Measurements from ENCODE around the gene CD2.

Gene CD2

GRCh38 chr1:116754198-116754977 lies at the start of gene CD2:
Gene CD2, plus strand, starts transcription at chr1:116754430. Its CDS starts 63 bp downstream, at chr1:116754493.
- DNase-seq (ENCODE audit: low read depth in 2 of 2), result no peak

GRCh38 chr1:116706123-116706522 lies 48.1 kb upstream of the CD2 start:
- DNase-seq (ENCODE audit: low read depth in 2 of 2), result no peak

GRCh38 chr1:116706841-116707240 lies 47.4 kb upstream of the CD2 start:
- DNase-seq (ENCODE audit: low read depth in 2 of 2), result no peak

- DNase-seq (ENCODE audit: low read depth in 2 of 2), result no peak
Measured at GRCh38 chr1:116708255-116708900, 45.9 kb upstream of the CD2 start.

- DNase-seq (ENCODE audit: low read depth in 2 of 2), result no peak
Measured at GRCh38 chr1:116709666-116710167, 44.5 kb upstream of the CD2 start.

- DNase-seq (ENCODE audit: low read depth in 2 of 2), result no peak
Measured at GRCh38 chr1:116710420-116711262, 43.6 kb upstream of the CD2 start.

GRCh38 chr1:116711263-116711840 lies 42.9 kb upstream of the CD2 start:
- DNase-seq (ENCODE audit: low read depth in 2 of 2), result no peak

- DNase-seq (ENCODE audit: low read depth in 2 of 2), result no peak
Measured at GRCh38 chr1:116712510-116712909, 41.7 kb upstream of the CD2 start.

GRCh38 chr1:116713474-116713873 lies 40.8 kb upstream of the CD2 start:
- no peak for DNase-seq (ENCODE audit: low read depth in 2 of 2)

- no peak for DNase-seq (ENCODE audit: low read depth in 2 of 2)
Measured at GRCh38 chr1:116716391-116716790, 37.8 kb upstream of the CD2 start.

- no peak for DNase-seq (ENCODE audit: low read depth in 2 of 2)
Measured at GRCh38 chr1:116717318-116717717, 36.9 kb upstream of the CD2 start.

- no peak for DNase-seq (ENCODE audit: low read depth in 2 of 2)
Measured at GRCh38 chr1:116720364-116721038, 33.7 kb upstream of the CD2 start.

- no peak for DNase-seq (ENCODE audit: low read depth in 2 of 2)
Measured at GRCh38 chr1:116721039-116721405, 33.2 kb upstream of the CD2 start.

- DNase-seq (ENCODE audit: low read depth in 2 of 2), result no peak
Measured at GRCh38 chr1:116721451-116722007, 32.7 kb upstream of the CD2 start.

- no peak for DNase-seq (ENCODE audit: low read depth in 2 of 2)
Measured at GRCh38 chr1:116722016-116722838, 32.0 kb upstream of the CD2 start.

- peak; percentile 32 to 69 for DNase-seq (ENCODE audit: low read depth in 2 of 2)
Measured at GRCh38 chr1:116724765-116725375, 29.4 kb upstream of the CD2 start.

GRCh38 chr1:116725798-116726197 lies 28.4 kb upstream of the CD2 start:
- DNase-seq (ENCODE audit: low read depth in 2 of 2), result no peak

- no peak for DNase-seq (ENCODE audit: low read depth in 2 of 2)
Measured at GRCh38 chr1:116726872-116727820, 27.1 kb upstream of the CD2 start.

GRCh38 chr1:116731439-116731838 lies 22.8 kb upstream of the CD2 start:
- no peak for DNase-seq (ENCODE audit: low read depth in 2 of 2)
